Epithelial cell of esophagus (primary cell): ENCODE results near the gene GADL1.
A peak's percentile ranks its signal among the peaks of the same experiment; 100 is the strongest.

Source experiments
- DNase-seq: peaks from one replicate; pipeline ENCODE4 v3.0.0; 2010; ENCODE audit warnings: low read depth
- H3K4me3 ChIP-seq: 2 replicates; pipeline ENCODE4 v1.5.1; 2011; ENCODE audit warnings: mild to moderate bottlenecking, low read length, control low read depth
- TF ChIP-seq, protein P1 (sequence below): IDR thresholded peaks from 2 replicates; pipeline ENCODE4 v1.5.1; 2011; ENCODE audit warnings: low read depth, mild to moderate bottlenecking, low read length, control low read depth, inconsistent platforms; ENCODE audit not compliant: insufficient read depth; ENCODE audit errors: missing control alignments

GADL1 gene

DNA sequence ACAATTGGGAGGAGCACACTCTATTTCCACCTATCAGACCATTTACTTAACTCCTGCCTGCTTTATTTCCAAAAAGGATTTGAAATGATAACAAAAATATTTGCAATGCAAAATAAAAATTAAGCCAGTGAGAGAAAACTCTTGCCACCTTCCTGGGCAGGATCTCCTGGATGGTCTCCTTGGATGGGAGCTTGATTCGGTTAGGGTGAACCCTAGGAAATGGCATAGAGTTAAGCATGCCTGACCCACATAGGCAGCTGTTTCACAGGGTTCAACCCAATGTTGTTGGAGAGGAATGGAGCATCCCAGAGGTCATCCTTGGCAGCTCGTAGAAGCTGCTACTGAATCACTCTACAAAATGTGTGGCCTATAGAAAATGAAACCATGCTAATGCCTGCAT, 204.3 kb downstream of the GADL1 start:
- no peak overlapping the region for H3K4me3 ChIP-seq
- TF ChIP-seq, protein P1, sequence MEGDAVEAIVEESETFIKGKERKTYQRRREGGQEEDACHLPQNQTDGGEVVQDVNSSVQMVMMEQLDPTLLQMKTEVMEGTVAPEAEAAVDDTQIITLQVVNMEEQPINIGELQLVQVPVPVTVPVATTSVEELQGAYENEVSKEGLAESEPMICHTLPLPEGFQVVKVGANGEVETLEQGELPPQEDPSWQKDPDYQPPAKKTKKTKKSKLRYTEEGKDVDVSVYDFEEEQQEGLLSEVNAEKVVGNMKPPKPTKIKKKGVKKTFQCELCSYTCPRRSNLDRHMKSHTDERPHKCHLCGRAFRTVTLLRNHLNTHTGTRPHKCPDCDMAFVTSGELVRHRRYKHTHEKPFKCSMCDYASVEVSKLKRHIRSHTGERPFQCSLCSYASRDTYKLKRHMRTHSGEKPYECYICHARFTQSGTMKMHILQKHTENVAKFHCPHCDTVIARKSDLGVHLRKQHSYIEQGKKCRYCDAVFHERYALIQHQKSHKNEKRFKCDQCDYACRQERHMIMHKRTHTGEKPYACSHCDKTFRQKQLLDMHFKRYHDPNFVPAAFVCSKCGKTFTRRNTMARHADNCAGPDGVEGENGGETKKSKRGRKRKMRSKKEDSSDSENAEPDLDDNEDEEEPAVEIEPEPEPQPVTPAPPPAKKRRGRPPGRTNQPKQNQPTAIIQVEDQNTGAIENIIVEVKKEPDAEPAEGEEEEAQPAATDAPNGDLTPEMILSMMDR: no peak
- DNase-seq: no peak

DNA sequence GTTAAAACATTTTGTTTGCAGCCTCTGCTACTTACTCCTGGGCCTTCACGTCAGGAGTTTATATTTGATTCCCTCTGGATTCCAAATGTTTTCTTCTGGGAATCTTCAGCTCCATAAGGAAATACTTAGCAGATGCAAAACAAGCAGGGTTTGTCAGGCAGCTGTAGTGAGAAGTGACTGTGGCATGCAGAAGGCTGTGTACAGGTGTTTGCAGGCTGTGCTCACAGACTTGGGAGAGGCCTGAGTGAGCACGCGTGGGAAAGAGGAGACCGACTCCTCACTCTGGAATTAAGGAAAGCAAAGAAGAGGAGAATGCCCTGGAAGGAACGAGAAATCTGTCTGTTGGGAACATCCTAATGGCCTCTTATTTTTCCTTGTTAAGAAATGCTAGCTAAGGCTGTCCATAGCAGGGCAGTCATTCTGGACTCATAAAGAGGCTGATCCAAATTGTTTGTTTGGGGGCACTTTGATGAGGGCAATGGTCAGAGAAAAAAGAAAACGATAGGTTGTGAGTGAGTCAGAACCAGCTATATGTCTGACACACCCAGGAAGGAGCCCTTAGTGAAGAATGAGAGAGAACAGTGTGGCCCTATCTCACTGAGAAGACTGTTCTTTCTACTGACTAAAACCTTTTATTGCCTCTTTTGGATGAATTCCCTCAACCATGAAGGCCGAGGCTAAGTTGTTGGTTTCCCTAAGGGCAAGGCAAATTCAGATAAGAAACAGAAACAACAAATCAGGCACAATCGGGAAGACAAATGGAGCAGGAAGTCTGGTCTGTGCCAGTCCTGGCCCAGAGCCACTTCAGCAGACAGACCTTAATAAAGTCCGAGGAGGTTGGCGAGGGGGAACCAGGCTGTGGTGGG, 205.5 kb downstream of the GADL1 start:
- no peak overlapping the region for H3K4me3 ChIP-seq
- TF ChIP-seq, protein P1: no peak
- peak; percentile 69 for DNase-seq

- no peak for DNase-seq
- H3K4me3 ChIP-seq: no peak overlapping the region
- TF ChIP-seq, protein P1: no peak
Observed at GRCh38 chr3:30687930-30688570, 206.4 kb downstream of the GADL1 start.

GRCh38 chr3:30686799-30687198, 207.7 kb downstream of the GADL1 start:
- no peak for DNase-seq
- H3K4me3 ChIP-seq: no peak overlapping the region
- TF ChIP-seq, protein P1: no peak

- DNase-seq: no peak
- no peak overlapping the region for H3K4me3 ChIP-seq
- TF ChIP-seq, protein P1: no peak
Observed at GRCh38 chr3:30686176-30686575, 208.3 kb downstream of the GADL1 start.

DNA sequence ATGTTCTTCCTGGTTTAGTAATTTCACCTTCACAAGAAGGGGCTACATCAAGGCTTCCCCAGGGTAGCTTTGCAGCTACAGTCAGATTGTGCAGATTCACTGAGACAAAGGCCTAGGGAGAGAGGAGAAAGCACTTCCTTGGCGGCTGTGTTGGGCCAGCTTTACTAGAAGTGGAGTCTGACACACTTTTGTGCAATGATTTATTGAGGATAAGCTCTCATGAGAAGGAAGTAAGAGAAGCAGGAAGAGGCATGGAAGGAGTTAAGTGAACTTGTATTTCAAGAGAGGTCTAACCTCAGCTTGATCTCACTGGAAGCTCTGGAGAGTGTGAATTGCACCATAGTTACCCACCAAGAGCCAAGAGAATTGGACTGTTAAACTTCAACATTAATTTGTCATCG, 209.2 kb downstream of the GADL1 start:
- DNase-seq: no peak
- TF ChIP-seq, protein P1: no peak
- H3K4me3 ChIP-seq: no peak overlapping the region
